ENCODE results near the gene GLP2R.

GRCh38 chr17:9788601-9789000 is 37.1 kb upstream of the GLP2R start:
- no peak for TF ChIP-seq CTCF (conservative IDR thresholded peaks at IDR 0.05)
- TF ChIP-seq ZFX (IDR thresholded peaks at IDR 0.05), result no peak

All from C4-2B (cell line).